RWPE1 (cell line): ENCODE measurements around the gene PGA4.
"Not testable (repeated sequence)": the region's sequence is repeated elsewhere in the genome, so short reads cannot be mapped to it uniquely, and the experiment has no call there.

Source experiments
- CTCF ChIA-PET: fragments of 350-600 bp; sonication (Branson Sonifier 250); formaldehyde crosslinking; extraction: SDS; loops from one replicate; lab custom pipeline; 2021; lab: Yijun Ruan, JAX
- POLR2A ChIA-PET: fragments of 400-600 bp; formaldehyde crosslinking; extraction: SDS; loops from one replicate; lab custom pipeline; 2020; ENCODE audit warnings: antibody characterized with exemption; ENCODE audit not compliant: low non-redundant PET; lab: Yijun Ruan, JAX
- DNase-seq: peaks from one replicate; pipeline ENCODE4 v3.0.0; 2012; ENCODE audit warnings: low spot score
- H3K27ac ChIP-seq: fragments of 450-650 bp; 2 replicates; pipeline ENCODE4 v1.5.1; 2017
- CTCF ChIP-seq: fragments of 450-650 bp; conservative IDR thresholded peaks from 2 replicates; pipeline ENCODE4 v1.5.1; 2017; ENCODE audit warnings: low read depth, mild to moderate bottlenecking

PGA4 gene

GRCh38 chr11:61222047-61222446, at the start of gene PGA4:
PGA4 (plus strand) TSS chr11:61222347; CDS start chr11:61222401, 54 bp downstream.
- POLR2A ChIA-PET, CTCF ChIA-PET, H3K27ac ChIP-seq, DNase-seq: not testable (repeated sequence)

- POLR2A ChIA-PET = no interaction called here
- TF ChIP-seq CTCF = no peak
- no peak for DNase-seq
Observed at GRCh38 chr11:61172356-61172755, 49.8 kb upstream of the PGA4 start.

GRCh38 chr11:61172888-61173287, 49.3 kb upstream of the PGA4 start:
- no peak for TF ChIP-seq CTCF
- ChIA-PET CTCF (no interaction called here), POLR2A (no interaction called here)
- no peak overlapping the region for H3K27ac ChIP-seq
- DNase-seq = no peak

More at GRCh38 chr11:61172356-61172755, 49.8 kb upstream of the PGA4 start:
- no peak overlapping the region for H3K27ac ChIP-seq
- CTCF ChIA-PET = no interaction called here

DNA sequence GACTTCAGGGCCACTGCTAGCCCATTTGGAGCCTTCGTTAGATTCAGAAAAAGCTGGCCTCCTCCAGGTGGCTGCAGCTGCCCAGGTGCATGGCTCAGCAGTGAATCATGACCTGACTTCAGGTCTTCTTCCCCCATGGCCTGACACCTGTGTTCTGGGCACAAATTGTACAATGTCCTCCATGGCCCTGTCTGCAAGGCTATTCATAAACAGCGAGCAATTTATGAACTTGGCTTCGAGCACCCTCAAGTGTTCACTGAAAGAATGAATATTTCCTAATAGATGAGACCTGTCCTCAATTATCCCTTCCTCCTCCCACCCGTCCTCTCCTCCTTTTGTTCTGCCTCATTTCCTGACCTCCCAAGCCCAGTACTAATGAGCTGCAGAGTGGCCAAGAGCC, 48.7 kb upstream of the PGA4 start:
- TF ChIP-seq CTCF = no peak
- H3K27ac ChIP-seq = no peak overlapping the region
- CTCF ChIA-PET = interaction anchor here (0.6 to 1.2 kb wide), 5 partner anchors 123 to 466 kb away, joined by 3 to 6 read pairs (median 4); no protein-coding TSS in a partner anchor
- POLR2A ChIA-PET = no interaction called here
- no peak for DNase-seq

- DNase-seq = no peak
- ChIA-PET CTCF (interaction anchor here (0.6 to 1.2 kb wide), 5 partner anchors 122 to 465 kb away, joined by 3 to 6 read pairs (median 4); no protein-coding TSS in a partner anchor), POLR2A (no interaction called here)
- TF ChIP-seq CTCF = no peak
- H3K27ac ChIP-seq = no peak overlapping the region
Observed at GRCh38 chr11:61174273-61174672, 47.9 kb upstream of the PGA4 start.

GRCh38 chr11:61174949-61175348, 47.2 kb upstream of the PGA4 start:
- DNase-seq = no peak
- TF ChIP-seq CTCF = no peak
- ChIA-PET POLR2A (no interaction called here), CTCF (interaction anchor here (0.7 to 1.2 kb wide), 2 partner anchors 46 to 344 kb away, joined by 4 to 5 read pairs; no protein-coding TSS in a partner anchor)
- no peak overlapping the region for H3K27ac ChIP-seq

- POLR2A ChIA-PET = no interaction called here
- CTCF ChIA-PET = interaction anchor here (0.8 kb wide), 1 partner anchor 11 kb away, joined by 5 read pairs; no protein-coding TSS in a partner anchor
- H3K27ac ChIP-seq = no peak overlapping the region
- TF ChIP-seq CTCF = no peak
- DNase-seq = no peak
Observed at GRCh38 chr11:61176446-61176845, 45.7 kb upstream of the PGA4 start.

DNA sequence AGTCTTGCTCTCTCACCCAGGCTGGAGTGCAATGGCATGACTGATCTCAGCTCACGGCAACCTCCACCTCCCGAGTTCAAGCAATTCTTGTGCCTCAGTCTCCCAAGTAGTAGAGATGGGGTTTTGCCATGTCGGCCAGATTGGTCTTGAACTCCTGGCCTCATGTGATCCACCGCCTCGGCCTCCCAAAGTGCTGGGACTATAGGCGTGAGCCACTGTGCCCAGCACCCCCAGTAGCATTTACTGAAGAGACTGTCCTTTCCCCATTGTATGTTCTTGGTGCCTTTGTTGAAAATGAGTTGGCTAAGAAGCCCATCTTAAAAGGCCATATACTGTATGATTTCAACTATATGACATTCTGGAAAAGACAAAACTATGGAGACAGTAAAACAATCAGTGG, 41.9 kb upstream of the PGA4 start:
- DNase-seq, POLR2A ChIA-PET, H3K27ac ChIP-seq: not testable (repeated sequence)
- CTCF ChIA-PET = interaction anchor here (0.6 kb wide), 1 partner anchor 62 kb away, joined by 3 read pairs; no protein-coding TSS in a partner anchor
